Breast epithelium (tissue), 4 donors: ENCODE measurements around the gene WRNIP1. TPM values are rescaled to one million over a fixed set of nuclear protein-coding genes. Genes with fewer than 3 reads are reported as not detected.

ENCODE experiments used
- DNase-seq, 2 donors: peaks; one replicate each; pipeline ENCODE4 v3.0.0-alpha.2; 2019; ENCODE audit warnings: low spot score in 2 of 2
- H3K27ac ChIP-seq, 2 donors: fragments of 200-600 bp; sonication (generic) in 1 of 2; one replicate each; pipeline ENCODE4 v1.5.1; 2016 to 2019; ENCODE audit warnings: mild to moderate bottlenecking in 1 of 2
- H3K27me3 ChIP-seq, 2 donors: fragments of 200-600 bp; sonication (generic) in 1 of 2; one replicate each; pipeline versions ENCODE4 v1.5.1 to v1.6.0; 2017 to 2019; ENCODE audit warnings: control low read depth in 1 of 2, mild to moderate bottlenecking in 1 of 2
- H3K36me3 ChIP-seq: fragments of 200-600 bp; one replicate; pipeline ENCODE4 v1.5.1; 2019
- H3K4me1 ChIP-seq, 2 donors: fragments of 200-600 bp; sonication (generic); one replicate each; pipeline ENCODE4 v1.5.1; 2016 to 2019; ENCODE audit warnings: control low read depth in 1 of 2
- H3K4me3 ChIP-seq, 3 donors: fragments of 200-600 bp; sonication (generic); 1 replicate in 2 of 3; 2 replicates in 1 of 3; pipeline ENCODE4 v1.5.1; 2016 to 2019; ENCODE audit warnings: mild to moderate bottlenecking in 3 of 3, moderate library complexity in 2 of 3
- H3K9me3 ChIP-seq, 2 donors: fragments of 200-600 bp; sonication (generic) in 1 of 2; one replicate each; pipeline ENCODE4 v1.5.1; 2016 to 2019; ENCODE audit warnings: control low read depth in 1 of 2
- CTCF ChIP-seq, 3 donors: fragments of 450-650 bp; IDR thresholded peaks; one replicate each; pipeline ENCODE4 v1.5.1; 2016 to 2017; ENCODE audit warnings: antibody characterized with exemption in 3 of 3, mild to moderate bottlenecking in 3 of 3, moderate library complexity in 3 of 3
- POLR2A ChIP-seq: fragments of 450-650 bp; IDR thresholded peaks from one replicate; pipeline ENCODE4 v1.6.1; 2016; ENCODE audit warnings: antibody characterized with exemption, mild to moderate bottlenecking, moderate library complexity
- POLR2AphosphoS5 ChIP-seq, 3 donors: sonication (generic); formaldehyde crosslinking; IDR thresholded peaks; one replicate each; pipeline ENCODE4 v1.6.1; 2017; ENCODE audit warnings: antibody characterized with exemption in 3 of 3
- intact Hi-C: fragments of 100-400 bp; cut with DNase I; formaldehyde crosslinking; loops from one replicate; pipeline ENCODE4 v1.15.1; 2023; ENCODE audit warnings: low total_unique reads
- total RNA-seq, 3 donors: library from RNA; depleted of rRNA; stranded (reverse); fragments of >200 nt; gene quantifications; one replicate each; pipeline ENCODE4 v1.1.0, GENCODE V29; 2016

WRNIP1 gene
- total RNA-seq, 3 donors from 2014 or later = 40.6 to 62.3 (median 59.3) TPM

GRCh38 chr6:2818593-2818992 is 53.4 kb downstream of the WRNIP1 start:
- no peaks in the 10 kb centered on the region for H3K27me3 ChIP-seq
- TF ChIP-seq POLR2A = no peak
- no peak for TF ChIP-seq CTCF (IDR thresholded peaks at IDR 0.05)
- TF ChIP-seq POLR2AphosphoS5 (IDR thresholded peaks at IDR 0.05) = no peak
- H3K4me1 ChIP-seq = no peaks in the 10 kb centered on the region
- peak overlapping the region; percentile 3 to 62 for H3K27ac ChIP-seq
- peak overlapping the region in 1 of 3 donors; percentile 23 for H3K4me3 ChIP-seq
- peaks cover 0 to 11% of the 10 kb centered on the region in 2 donors for H3K9me3 ChIP-seq
- no peak for DNase-seq
- intact Hi-C loops = no loop called here
- no peaks in the 10 kb centered on the region for H3K36me3 ChIP-seq

- Histone ChIP-seq H3K27me3 (no peaks in the 10 kb centered on the region), H3K27ac (peak overlapping the region; percentile 3 to 62), H3K4me3 (no peak overlapping the region), H3K4me1 (no peaks in the 10 kb centered on the region), H3K36me3 (no peaks in the 10 kb centered on the region), H3K9me3 (peaks cover 0 to 11% of the 10 kb centered on the region in 2 donors)
- no peak for DNase-seq
- no peak for TF ChIP-seq POLR2AphosphoS5 (IDR thresholded peaks at IDR 0.05)
- no peak for TF ChIP-seq POLR2A
- no peak for TF ChIP-seq CTCF (IDR thresholded peaks at IDR 0.05)
- intact Hi-C loops = no loop called here
Observed at GRCh38 chr6:2819115-2819514, 53.9 kb downstream of the WRNIP1 start.

GRCh38 chr6:2819978-2820377 is 54.8 kb downstream of the WRNIP1 start:
- Histone ChIP-seq H3K27me3 (no peaks in the 10 kb centered on the region), H3K36me3 (no peaks in the 10 kb centered on the region), H3K4me1 (no peaks in the 10 kb centered on the region), H3K4me3 (no peak overlapping the region), H3K27ac (no peak overlapping the region), H3K9me3 (peaks cover 0 to 11% of the 10 kb centered on the region in 2 donors)
- no peak for DNase-seq
- intact Hi-C loops = no loop called here
- TF ChIP-seq POLR2AphosphoS5 (IDR thresholded peaks at IDR 0.05) = no peak
- TF ChIP-seq POLR2A = no peak
- no peak for TF ChIP-seq CTCF (IDR thresholded peaks at IDR 0.05)

- Histone ChIP-seq H3K27me3 (no peaks in the 10 kb centered on the region), H3K27ac (no peak overlapping the region), H3K36me3 (no peaks in the 10 kb centered on the region), H3K4me3 (no peak overlapping the region), H3K4me1 (no peaks in the 10 kb centered on the region), H3K9me3 (peaks cover 0 to 11% of the 10 kb centered on the region in 2 donors)
- no peak for TF ChIP-seq POLR2A
- TF ChIP-seq CTCF (IDR thresholded peaks at IDR 0.05) = no peak
- no peak for TF ChIP-seq POLR2AphosphoS5 (IDR thresholded peaks at IDR 0.05)
- intact Hi-C loops = no loop called here
- DNase-seq = no peak
Observed at GRCh38 chr6:2820415-2820814, 55.2 kb downstream of the WRNIP1 start.

- peaks cover 0 to under 1% of the 10 kb centered on the region in 2 donors for H3K9me3 ChIP-seq
- no peaks in the 10 kb centered on the region for H3K36me3 ChIP-seq
- no peaks in the 10 kb centered on the region for H3K4me1 ChIP-seq
- no peak for DNase-seq
- no peak overlapping the region for H3K4me3 ChIP-seq
- no peak for TF ChIP-seq POLR2A
- TF ChIP-seq POLR2AphosphoS5 (IDR thresholded peaks at IDR 0.05) = no peak
- TF ChIP-seq CTCF (IDR thresholded peaks at IDR 0.05) = no peak
- no peaks in the 10 kb centered on the region for H3K27me3 ChIP-seq
- H3K27ac ChIP-seq = no peak overlapping the region
- intact Hi-C loops = no loop called here
Observed at GRCh38 chr6:2821554-2821953, 56.4 kb downstream of the WRNIP1 start.
